ENCODE measurements around the gene SOD3. TPM values are rescaled to one million over a fixed set of nuclear protein-coding genes. Genes with fewer than 3 reads are reported as not detected.

Gene SOD3
- total RNA-seq, 1 experiment from 2014 or later: 1.0 TPM

DNA sequence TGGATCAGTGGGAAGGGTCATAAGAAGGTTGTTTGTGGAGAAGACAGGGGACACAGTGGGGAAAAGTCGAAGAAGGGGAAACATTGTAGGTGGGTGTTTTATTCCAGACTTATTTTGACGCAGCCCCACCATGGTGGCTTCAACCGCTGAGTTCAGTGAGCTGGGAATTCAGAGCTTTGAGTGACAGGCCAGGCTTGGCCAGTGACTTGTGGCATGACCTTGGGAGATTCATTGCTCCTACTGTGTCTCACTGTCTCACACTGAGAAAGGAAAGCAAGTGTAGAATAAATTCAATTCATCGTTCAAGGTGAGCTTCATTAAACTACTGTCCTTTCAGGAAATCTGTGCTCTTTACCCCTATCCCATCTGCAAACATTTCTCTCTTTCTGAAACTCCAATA is 47.4 kb upstream of the SOD3 start:
- no peak for DNase-seq (ENCODE audit: low read depth, low spot score)
- no peaks in the 10 kb centered on the region for H3K27me3 ChIP-seq (ENCODE audit: control insufficient read depth, insufficient read depth, low read length)
- intact Hi-C loops (cut with micrococcal nuclease; ENCODE audit: unreplicated experiment): no loop called here
- H3K4me3 ChIP-seq (ENCODE audit: low read depth in 2 of 2, low read length in 2 of 2): no peak overlapping the region
- no peaks in the 10 kb centered on the region for H3K9me3 ChIP-seq (ENCODE audit: control insufficient read depth, insufficient read depth, low read depth, low read length)
- no peak for TF ChIP-seq SIN3A (IDR thresholded peaks at IDR 0.05; ENCODE audit: borderline replicate concordance, insufficient read depth, low read depth, low read length)
- TF ChIP-seq, protein P1, sequence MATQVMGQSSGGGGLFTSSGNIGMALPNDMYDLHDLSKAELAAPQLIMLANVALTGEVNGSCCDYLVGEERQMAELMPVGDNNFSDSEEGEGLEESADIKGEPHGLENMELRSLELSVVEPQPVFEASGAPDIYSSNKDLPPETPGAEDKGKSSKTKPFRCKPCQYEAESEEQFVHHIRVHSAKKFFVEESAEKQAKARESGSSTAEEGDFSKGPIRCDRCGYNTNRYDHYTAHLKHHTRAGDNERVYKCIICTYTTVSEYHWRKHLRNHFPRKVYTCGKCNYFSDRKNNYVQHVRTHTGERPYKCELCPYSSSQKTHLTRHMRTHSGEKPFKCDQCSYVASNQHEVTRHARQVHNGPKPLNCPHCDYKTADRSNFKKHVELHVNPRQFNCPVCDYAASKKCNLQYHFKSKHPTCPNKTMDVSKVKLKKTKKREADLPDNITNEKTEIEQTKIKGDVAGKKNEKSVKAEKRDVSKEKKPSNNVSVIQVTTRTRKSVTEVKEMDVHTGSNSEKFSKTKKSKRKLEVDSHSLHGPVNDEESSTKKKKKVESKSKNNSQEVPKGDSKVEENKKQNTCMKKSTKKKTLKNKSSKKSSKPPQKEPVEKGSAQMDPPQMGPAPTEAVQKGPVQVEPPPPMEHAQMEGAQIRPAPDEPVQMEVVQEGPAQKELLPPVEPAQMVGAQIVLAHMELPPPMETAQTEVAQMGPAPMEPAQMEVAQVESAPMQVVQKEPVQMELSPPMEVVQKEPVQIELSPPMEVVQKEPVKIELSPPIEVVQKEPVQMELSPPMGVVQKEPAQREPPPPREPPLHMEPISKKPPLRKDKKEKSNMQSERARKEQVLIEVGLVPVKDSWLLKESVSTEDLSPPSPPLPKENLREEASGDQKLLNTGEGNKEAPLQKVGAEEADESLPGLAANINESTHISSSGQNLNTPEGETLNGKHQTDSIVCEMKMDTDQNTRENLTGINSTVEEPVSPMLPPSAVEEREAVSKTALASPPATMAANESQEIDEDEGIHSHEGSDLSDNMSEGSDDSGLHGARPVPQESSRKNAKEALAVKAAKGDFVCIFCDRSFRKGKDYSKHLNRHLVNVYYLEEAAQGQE (IDR thresholded peaks at IDR 0.05; ENCODE audit: insufficient read depth in 1 of 2, low read depth in 2 of 2, low read length in 1 of 2): no peak
- POLR2A ChIA-PET: no interaction called here
- no peak overlapping the region for H3K27ac ChIP-seq (ENCODE audit: low read length)
- H3K36me3 ChIP-seq (ENCODE audit: control insufficient read depth, insufficient read depth, low read length): no peaks in the 10 kb centered on the region
- H3K4me1 ChIP-seq (ENCODE audit: control insufficient read depth, insufficient read depth, low read length): no peaks in the 10 kb centered on the region
- CTCF ChIA-PET: no interaction called here
- no peak for ATAC-seq
- in situ Hi-C loops (cut with HindIII; ENCODE audit: low pct_unique_long_range_greater_than_20kb, low sequenced_read_pairs): no loop called here
- no TSS peak for BruUV-seq (replicated peaks)

DNA sequence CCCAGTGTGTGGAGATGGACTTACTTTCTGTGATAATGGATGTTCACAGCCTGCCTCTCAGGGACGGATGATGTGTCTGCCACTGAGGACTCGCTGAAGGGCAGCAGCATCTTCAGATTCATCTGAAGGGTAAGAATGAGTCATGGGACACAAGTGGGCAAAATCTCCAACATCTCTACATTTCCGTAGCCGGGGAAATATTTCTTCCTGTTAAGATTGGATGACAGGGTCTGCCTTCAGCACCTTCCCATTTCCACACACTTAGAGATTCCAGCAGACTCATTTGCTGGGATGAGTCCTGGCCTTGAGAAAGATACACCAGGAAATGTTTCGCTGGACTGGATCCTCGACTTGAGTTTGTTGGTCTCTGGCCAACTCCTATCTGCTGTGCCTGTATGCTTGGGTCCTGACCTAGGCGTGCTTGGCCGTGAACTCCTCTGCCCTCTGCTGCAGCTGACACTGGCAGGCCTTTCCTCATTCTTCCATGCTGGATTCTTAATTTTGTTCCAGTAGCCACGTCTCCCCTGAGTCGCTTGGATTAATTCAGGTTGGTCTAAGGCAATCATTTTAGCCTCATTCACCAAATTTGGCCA is 46.5 kb upstream of the SOD3 start:
- no peaks in the 10 kb centered on the region for H3K36me3 ChIP-seq (ENCODE audit: control insufficient read depth, insufficient read depth, low read length)
- no peaks in the 10 kb centered on the region for H3K9me3 ChIP-seq (ENCODE audit: control insufficient read depth, insufficient read depth, low read depth, low read length)
- intact Hi-C loops (cut with micrococcal nuclease; ENCODE audit: unreplicated experiment) (no loop called here), in situ Hi-C loops (cut with HindIII; ENCODE audit: low pct_unique_long_range_greater_than_20kb, low sequenced_read_pairs) (no loop called here)
- ChIA-PET CTCF (no interaction called here), POLR2A (no interaction called here)
- no peak overlapping the region for H3K27ac ChIP-seq (ENCODE audit: low read length)
- no TSS peak for BruUV-seq (replicated peaks)
- no peak for DNase-seq (ENCODE audit: low read depth, low spot score)
- no peak overlapping the region for H3K4me3 ChIP-seq (ENCODE audit: low read depth in 2 of 2, low read length in 2 of 2)
- ATAC-seq: no peak
- no peaks in the 10 kb centered on the region for H3K4me1 ChIP-seq (ENCODE audit: control insufficient read depth, insufficient read depth, low read length)
- H3K27me3 ChIP-seq (ENCODE audit: control insufficient read depth, insufficient read depth, low read length): no peaks in the 10 kb centered on the region
- TF ChIP-seq, protein P1 (IDR thresholded peaks at IDR 0.05; ENCODE audit: insufficient read depth in 1 of 2, low read depth in 2 of 2, low read length in 1 of 2): no peak

DNA sequence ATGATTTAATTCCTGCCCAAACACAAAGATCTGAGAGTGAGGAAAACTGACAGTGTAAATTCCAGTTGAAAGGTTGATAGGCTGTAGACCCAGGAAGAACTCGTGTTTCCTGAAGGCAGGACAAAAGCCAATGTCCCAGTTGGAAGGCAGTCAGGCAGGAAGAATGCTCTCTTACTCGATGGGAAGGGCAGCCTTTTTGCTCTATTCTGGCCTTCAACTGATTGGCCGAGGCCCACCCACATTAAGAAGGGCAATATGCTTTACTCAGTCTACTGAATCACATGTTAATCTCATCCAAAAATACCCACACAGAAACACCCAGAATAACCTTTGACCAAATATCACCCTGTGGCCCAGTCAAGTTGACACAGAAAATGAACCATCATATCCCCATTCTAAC is 45.3 kb upstream of the SOD3 start:
- ChIA-PET CTCF (no interaction called here), POLR2A (no interaction called here)
- no peaks in the 10 kb centered on the region for H3K27me3 ChIP-seq (ENCODE audit: control insufficient read depth, insufficient read depth, low read length)
- ATAC-seq: no peak
- DNase-seq (ENCODE audit: low read depth, low spot score): no peak
- H3K4me3 ChIP-seq (ENCODE audit: low read depth in 2 of 2, low read length in 2 of 2): no peak overlapping the region
- H3K36me3 ChIP-seq (ENCODE audit: control insufficient read depth, insufficient read depth, low read length): no peaks in the 10 kb centered on the region
- no TSS peak for BruUV-seq (replicated peaks)
- intact Hi-C loops (cut with micrococcal nuclease; ENCODE audit: unreplicated experiment): no loop called here
- TF ChIP-seq POLR2AphosphoS5 (IDR thresholded peaks at IDR 0.05; ENCODE audit: low read depth, low read length): no peak
- TF ChIP-seq SIN3A (IDR thresholded peaks at IDR 0.05; ENCODE audit: borderline replicate concordance, insufficient read depth, low read depth, low read length): no peak
- TF ChIP-seq TCF7L2 (IDR thresholded peaks at IDR 0.05; ENCODE audit: low read depth, low read length): no peak
- TF ChIP-seq, protein P2, sequence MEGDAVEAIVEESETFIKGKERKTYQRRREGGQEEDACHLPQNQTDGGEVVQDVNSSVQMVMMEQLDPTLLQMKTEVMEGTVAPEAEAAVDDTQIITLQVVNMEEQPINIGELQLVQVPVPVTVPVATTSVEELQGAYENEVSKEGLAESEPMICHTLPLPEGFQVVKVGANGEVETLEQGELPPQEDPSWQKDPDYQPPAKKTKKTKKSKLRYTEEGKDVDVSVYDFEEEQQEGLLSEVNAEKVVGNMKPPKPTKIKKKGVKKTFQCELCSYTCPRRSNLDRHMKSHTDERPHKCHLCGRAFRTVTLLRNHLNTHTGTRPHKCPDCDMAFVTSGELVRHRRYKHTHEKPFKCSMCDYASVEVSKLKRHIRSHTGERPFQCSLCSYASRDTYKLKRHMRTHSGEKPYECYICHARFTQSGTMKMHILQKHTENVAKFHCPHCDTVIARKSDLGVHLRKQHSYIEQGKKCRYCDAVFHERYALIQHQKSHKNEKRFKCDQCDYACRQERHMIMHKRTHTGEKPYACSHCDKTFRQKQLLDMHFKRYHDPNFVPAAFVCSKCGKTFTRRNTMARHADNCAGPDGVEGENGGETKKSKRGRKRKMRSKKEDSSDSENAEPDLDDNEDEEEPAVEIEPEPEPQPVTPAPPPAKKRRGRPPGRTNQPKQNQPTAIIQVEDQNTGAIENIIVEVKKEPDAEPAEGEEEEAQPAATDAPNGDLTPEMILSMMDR (IDR thresholded peaks at IDR 0.05): no peak
- TF ChIP-seq, protein P1 (IDR thresholded peaks at IDR 0.05; ENCODE audit: insufficient read depth in 1 of 2, low read depth in 2 of 2, low read length in 1 of 2): no peak
- in situ Hi-C loops (cut with HindIII; ENCODE audit: low pct_unique_long_range_greater_than_20kb, low sequenced_read_pairs): no loop called here
- no peaks in the 10 kb centered on the region for H3K9me3 ChIP-seq (ENCODE audit: control insufficient read depth, insufficient read depth, low read depth, low read length)
- no peak overlapping the region for H3K27ac ChIP-seq (ENCODE audit: low read length)
- H3K4me1 ChIP-seq (ENCODE audit: control insufficient read depth, insufficient read depth, low read length): no peaks in the 10 kb centered on the region

All from Panc1 (cell line).